ENCODE measurements around the gene CLDN25. TPM values are rescaled to one million over a fixed set of nuclear protein-coding genes. Genes with fewer than 3 reads are reported as not detected.

The CLDN25 gene
- not detected in 2 replicates for total RNA-seq (2014; rRNA removed)
- Bru-seq, nascent RNA = not detected
- BruChase-seq, experiment 1, labeled RNA remaining after a 6-hour chase = not detected
- not detected for BruChase-seq, experiment 2, labeled RNA remaining after a 2-hour chase
- long read RNA-seq = 0 reads

GRCh38 chr11:113779496-113779895 is at the start of gene CLDN25:
Gene CLDN25, plus strand, starts transcription at chr11:113779796. Its CDS starts 0 bp downstream, at chr11:113779796.
- intact Hi-C loops (cut with micrococcal nuclease) = no loop called here
- no peak for DNase-seq
- Histone ChIP-seq H3K79me2 (ENCODE audit: low read length) (no peaks in the 10 kb centered on the region), H3F3A (ENCODE audit: low read length, unreplicated experiment) (no peaks in the 10 kb centered on the region), H2AFZ (ENCODE audit: low read length) (no peak within 1 kb of the TSS), H3K27me3 (ENCODE audit: low read length) (no peaks in the 10 kb centered on the region), H3K4me2 (ENCODE audit: low read length) (no peak within 1 kb of the TSS), H3K9ac (ENCODE audit: low read length) (no peak within 1 kb of the TSS), H3K36me3 (ENCODE audit: low read depth, low read length) (no peaks in the 10 kb centered on the region), H4K20me1 (ENCODE audit: low read length) (no peaks in the 10 kb centered on the region), H3K4me3 (ENCODE audit: low read length) (no peak within 1 kb of the TSS), H3K4me1 (ENCODE audit: insufficient read depth, low read length) (peaks cover 5% of the 10 kb centered on the region; the same call in 1 of the 2 replicates), H3K9me3 (ENCODE audit: low read length) (no peaks in the 10 kb centered on the region), H3K9me2 (replicated peaks; ENCODE audit: low read length) (no peaks in the 10 kb centered on the region), H3K27ac (ENCODE audit: low read length) (no peak within 1 kb of the TSS)
- BruUV-seq (replicated peaks) = no TSS peak
- POLR2A ChIA-PET (ENCODE audit: unreplicated experiment) = no interaction called here
- TF ChIP-seq, protein P1, sequence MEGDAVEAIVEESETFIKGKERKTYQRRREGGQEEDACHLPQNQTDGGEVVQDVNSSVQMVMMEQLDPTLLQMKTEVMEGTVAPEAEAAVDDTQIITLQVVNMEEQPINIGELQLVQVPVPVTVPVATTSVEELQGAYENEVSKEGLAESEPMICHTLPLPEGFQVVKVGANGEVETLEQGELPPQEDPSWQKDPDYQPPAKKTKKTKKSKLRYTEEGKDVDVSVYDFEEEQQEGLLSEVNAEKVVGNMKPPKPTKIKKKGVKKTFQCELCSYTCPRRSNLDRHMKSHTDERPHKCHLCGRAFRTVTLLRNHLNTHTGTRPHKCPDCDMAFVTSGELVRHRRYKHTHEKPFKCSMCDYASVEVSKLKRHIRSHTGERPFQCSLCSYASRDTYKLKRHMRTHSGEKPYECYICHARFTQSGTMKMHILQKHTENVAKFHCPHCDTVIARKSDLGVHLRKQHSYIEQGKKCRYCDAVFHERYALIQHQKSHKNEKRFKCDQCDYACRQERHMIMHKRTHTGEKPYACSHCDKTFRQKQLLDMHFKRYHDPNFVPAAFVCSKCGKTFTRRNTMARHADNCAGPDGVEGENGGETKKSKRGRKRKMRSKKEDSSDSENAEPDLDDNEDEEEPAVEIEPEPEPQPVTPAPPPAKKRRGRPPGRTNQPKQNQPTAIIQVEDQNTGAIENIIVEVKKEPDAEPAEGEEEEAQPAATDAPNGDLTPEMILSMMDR (conservative IDR thresholded peaks at IDR 0.05; ENCODE audit: low read depth, low read length) = no peak
- TF ChIP-seq EZH2phosphoT487 (IDR thresholded peaks at IDR 0.05; ENCODE audit: borderline replicate concordance, low read length) = no peak
- TF ChIP-seq EZH2 (IDR thresholded peaks at IDR 0.05; ENCODE audit: low read length, unreplicated experiment) = no peak
- ATAC-seq = no peak
- CTCF ChIA-PET = no interaction called here

DNA sequence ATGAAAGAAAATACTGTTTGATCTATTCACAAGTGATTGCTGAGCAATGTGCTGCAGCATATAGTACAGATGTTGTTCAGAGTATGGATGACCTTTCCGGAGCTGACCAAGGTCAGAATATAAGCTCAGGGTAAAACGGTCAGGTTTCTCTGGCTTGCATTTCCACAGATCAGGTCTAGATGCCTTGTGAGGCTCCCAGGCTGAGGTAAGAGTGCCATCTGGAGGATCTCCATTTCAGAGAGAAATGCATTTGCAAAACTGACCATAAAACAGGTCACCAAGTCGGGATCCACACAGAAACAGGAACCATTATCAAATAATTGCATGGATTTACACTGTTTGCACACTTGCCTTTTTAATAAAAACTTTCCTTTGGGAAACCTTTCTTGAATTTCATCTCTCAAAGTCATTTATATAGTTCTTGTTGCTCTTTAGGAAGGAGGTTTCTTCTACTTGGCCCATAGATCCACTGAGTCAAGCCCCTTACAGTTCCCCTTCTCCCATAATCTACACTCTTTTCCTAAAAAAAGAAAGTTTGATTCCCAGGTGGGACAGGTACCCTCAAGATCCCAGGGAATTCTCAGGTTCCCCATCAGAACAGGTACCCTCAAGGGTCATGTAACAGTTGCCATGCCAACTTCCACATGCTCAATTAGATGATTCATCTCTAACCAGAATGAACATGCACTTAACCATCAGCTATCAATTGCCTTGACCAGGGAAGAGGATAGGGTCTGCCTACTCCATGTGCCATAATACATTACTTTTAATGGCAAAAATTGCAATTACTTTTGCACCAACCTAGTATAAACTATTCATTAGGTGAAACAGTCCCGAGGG is 48.5 kb upstream of the CLDN25 start:
- Histone ChIP-seq H4K20me1 (ENCODE audit: low read length) (no peaks in the 10 kb centered on the region), H3K36me3 (ENCODE audit: low read depth, low read length) (peaks cover 22% of the 10 kb centered on the region; the same call in 1 of the 2 replicates), H3K4me1 (ENCODE audit: insufficient read depth, low read length) (peaks cover under 1% of the 10 kb centered on the region; the same call in 1 of the 2 replicates), H3K9ac (ENCODE audit: low read length) (no peak overlapping the region), H3K9me3 (ENCODE audit: low read length) (no peaks in the 10 kb centered on the region), H3K4me3 (ENCODE audit: low read length) (no peak overlapping the region), H3F3A (ENCODE audit: low read length, unreplicated experiment) (no peaks in the 10 kb centered on the region), H2AFZ (ENCODE audit: low read length) (no peak overlapping the region), H3K9me2 (replicated peaks; ENCODE audit: low read length) (no peaks in the 10 kb centered on the region), H3K27me3 (ENCODE audit: low read length) (no peaks in the 10 kb centered on the region), H3K4me2 (ENCODE audit: low read length) (no peak overlapping the region), H3K27ac (ENCODE audit: low read length) (no peak overlapping the region), H3K79me2 (ENCODE audit: low read length) (no peaks in the 10 kb centered on the region)
- ATAC-seq (peak; percentile 87), DNase-seq (peak; percentile 83)
- CTCF ChIA-PET = interaction anchor here (0.6 to 1.1 kb wide), 5 partner anchors 37 to 417 kb away, joined by 3 to 5 read pairs (median 4); partner anchors contain the start of gene TTC12
- intact Hi-C loops (cut with micrococcal nuclease) = loop anchor here (1.0 to 5.0 kb wide), 4 partner anchors 66 to 426 kb away; no protein-coding TSS in a partner anchor
- TSS peak; percentile 19 for BruUV-seq (replicated peaks)
- TF ChIP-seq, protein P1 (conservative IDR thresholded peaks at IDR 0.05; ENCODE audit: low read depth, low read length) = peak; percentile 93
- TF ChIP-seq EZH2 (IDR thresholded peaks at IDR 0.05; ENCODE audit: low read length, unreplicated experiment) (no peak), EZH2phosphoT487 (IDR thresholded peaks at IDR 0.05; ENCODE audit: borderline replicate concordance, low read length) (no peak)
- POLR2A ChIA-PET (ENCODE audit: unreplicated experiment) = interaction anchor here (0.7 kb wide), 1 partner anchor 9 kb away, joined by 8 read pairs; no protein-coding TSS in a partner anchor
